ENCODE data around the gene PRKAG1. TPM values are rescaled to one million over a fixed set of nuclear protein-coding genes. Genes with fewer than 3 reads are reported as not detected.

The PRKAG1 gene
- total RNA-seq, 1 donor from 2014 or later: 47.1 TPM

DNA sequence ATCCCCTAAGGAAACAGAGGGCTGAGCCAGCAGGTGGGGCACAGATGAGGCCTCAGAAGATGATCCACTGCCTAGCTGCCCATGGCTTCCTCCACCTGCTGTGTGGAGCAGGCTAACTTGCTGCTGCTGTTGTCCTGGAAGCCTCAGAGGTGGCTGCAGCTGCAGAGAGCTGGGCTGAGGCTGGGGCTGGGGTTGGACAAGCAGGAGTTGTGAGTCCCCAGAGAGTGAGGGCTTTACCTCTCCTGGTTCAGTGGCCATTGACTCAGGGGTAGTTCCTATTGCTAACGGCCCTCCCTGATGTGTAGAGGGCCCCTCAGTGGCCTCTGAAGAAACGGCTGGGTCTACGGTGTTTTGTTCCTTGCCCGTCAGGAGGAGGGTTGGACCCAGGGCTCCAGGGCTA, 13.7 kb upstream of the PRKAG1 start:
- Histone ChIP-seq H3K27ac (ENCODE audit: low read depth, low read length) (no peak overlapping the region), H3K9ac (ENCODE audit: low read length) (no peak overlapping the region), H4K20me1 (ENCODE audit: insufficient read depth, low read length) (peaks cover 75% of the 10 kb centered on the region), H3K4me1 (ENCODE audit: insufficient read depth, low read length) (no peaks in the 10 kb centered on the region), H2AFZ (ENCODE audit: low read depth, low read length) (no peak overlapping the region), H3K4me2 (ENCODE audit: low read length) (no peak overlapping the region), H3K9me3 (ENCODE audit: insufficient read depth, low read depth, low read length) (no peaks in the 10 kb centered on the region), H3K36me3 (ENCODE audit: insufficient read depth, low read length) (peaks cover 54% of the 10 kb centered on the region), H3K4me3 (ENCODE audit: insufficient read depth, low read depth, low read length) (no peak overlapping the region), H3K27me3 (ENCODE audit: insufficient read depth, low read length) (no peaks in the 10 kb centered on the region), H3K79me2 (ENCODE audit: insufficient read depth, low read length) (peaks cover 14% of the 10 kb centered on the region)
- no peak for FAIRE-seq
- Mint-ChIP-seq H3K27ac (ENCODE audit: unreplicated experiment) (no peak overlapping the region), H3K4me1 (ENCODE audit: low read depth, unreplicated experiment) (no peaks in the 10 kb centered on the region), H3K9me3 (ENCODE audit: unreplicated experiment) (no peaks in the 10 kb centered on the region), H3K4me3 (ENCODE audit: unreplicated experiment) (no peak overlapping the region), H3K36me3 (ENCODE audit: low read depth, unreplicated experiment) (peaks cover 12% of the 10 kb centered on the region), H3K27me3 (ENCODE audit: low read depth, unreplicated experiment) (no peaks in the 10 kb centered on the region)
- TF ChIP-seq, protein P1, sequence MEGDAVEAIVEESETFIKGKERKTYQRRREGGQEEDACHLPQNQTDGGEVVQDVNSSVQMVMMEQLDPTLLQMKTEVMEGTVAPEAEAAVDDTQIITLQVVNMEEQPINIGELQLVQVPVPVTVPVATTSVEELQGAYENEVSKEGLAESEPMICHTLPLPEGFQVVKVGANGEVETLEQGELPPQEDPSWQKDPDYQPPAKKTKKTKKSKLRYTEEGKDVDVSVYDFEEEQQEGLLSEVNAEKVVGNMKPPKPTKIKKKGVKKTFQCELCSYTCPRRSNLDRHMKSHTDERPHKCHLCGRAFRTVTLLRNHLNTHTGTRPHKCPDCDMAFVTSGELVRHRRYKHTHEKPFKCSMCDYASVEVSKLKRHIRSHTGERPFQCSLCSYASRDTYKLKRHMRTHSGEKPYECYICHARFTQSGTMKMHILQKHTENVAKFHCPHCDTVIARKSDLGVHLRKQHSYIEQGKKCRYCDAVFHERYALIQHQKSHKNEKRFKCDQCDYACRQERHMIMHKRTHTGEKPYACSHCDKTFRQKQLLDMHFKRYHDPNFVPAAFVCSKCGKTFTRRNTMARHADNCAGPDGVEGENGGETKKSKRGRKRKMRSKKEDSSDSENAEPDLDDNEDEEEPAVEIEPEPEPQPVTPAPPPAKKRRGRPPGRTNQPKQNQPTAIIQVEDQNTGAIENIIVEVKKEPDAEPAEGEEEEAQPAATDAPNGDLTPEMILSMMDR (IDR thresholded peaks at IDR 0.05; ENCODE audit: insufficient read depth, low read depth, low read length): no peak
- TF ChIP-seq EZH2 (IDR thresholded peaks at IDR 0.05; ENCODE audit: insufficient read depth, low read length): no peak
- no peak for DNase-seq (ENCODE audit: low read depth)

DNA sequence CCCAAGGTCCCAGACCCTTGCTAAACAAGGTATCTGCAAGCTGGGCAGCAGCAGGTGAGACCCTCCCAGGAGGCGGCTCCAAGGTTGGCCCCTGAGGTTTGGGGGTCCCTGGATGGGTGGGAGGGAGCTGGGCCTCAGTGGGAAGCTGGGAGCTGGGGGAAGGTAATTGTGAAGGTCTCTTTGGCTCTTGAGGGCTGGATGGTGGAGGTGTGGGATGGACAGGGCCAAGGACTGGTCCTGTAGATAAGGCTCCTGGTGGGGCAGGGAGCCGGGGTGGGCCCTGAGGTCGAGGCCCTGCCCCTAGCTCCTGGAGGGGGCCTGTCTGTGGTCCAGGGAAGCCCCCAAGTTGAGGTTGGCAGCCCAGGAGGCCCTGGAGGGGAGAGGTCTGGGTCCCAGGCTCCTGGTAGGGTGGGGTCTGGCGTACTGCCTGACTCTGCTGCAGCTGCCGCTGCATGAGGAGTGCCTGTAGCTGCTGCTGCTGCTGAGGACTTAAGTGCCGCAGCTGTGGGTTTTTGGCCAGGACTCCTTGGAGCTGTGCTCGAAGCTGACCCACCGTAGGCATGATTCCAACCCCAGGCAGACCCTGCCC, 13.1 kb upstream of the PRKAG1 start:
- H3K36me3 ChIP-seq (ENCODE audit: insufficient read depth, low read length): peaks cover 48% of the 10 kb centered on the region

More for the DNA sequence above, 13.1 kb upstream of the PRKAG1 start:
- H3K4me1 ChIP-seq (ENCODE audit: insufficient read depth, low read length): no peaks in the 10 kb centered on the region
- Mint-ChIP-seq H3K36me3 (ENCODE audit: low read depth, unreplicated experiment) (peaks cover 12% of the 10 kb centered on the region), H3K4me1 (ENCODE audit: low read depth, unreplicated experiment) (no peaks in the 10 kb centered on the region), H3K27me3 (ENCODE audit: low read depth, unreplicated experiment) (no peaks in the 10 kb centered on the region), H3K9me3 (ENCODE audit: unreplicated experiment) (no peaks in the 10 kb centered on the region), H3K4me3 (ENCODE audit: unreplicated experiment) (no peak overlapping the region), H3K27ac (ENCODE audit: unreplicated experiment) (no peak overlapping the region)
- TF ChIP-seq, protein P1 (IDR thresholded peaks at IDR 0.05; ENCODE audit: insufficient read depth, low read depth, low read length): no peak
- no peak for TF ChIP-seq EZH2 (IDR thresholded peaks at IDR 0.05; ENCODE audit: insufficient read depth, low read length)
- H2AFZ ChIP-seq (ENCODE audit: low read depth, low read length): no peak overlapping the region
- H3K4me2 ChIP-seq (ENCODE audit: low read length): no peak overlapping the region
- H3K79me2 ChIP-seq (ENCODE audit: insufficient read depth, low read length): peaks cover 8% of the 10 kb centered on the region
- H4K20me1 ChIP-seq (ENCODE audit: insufficient read depth, low read length): peaks cover 70% of the 10 kb centered on the region
- H3K4me3 ChIP-seq (ENCODE audit: insufficient read depth, low read depth, low read length): no peak overlapping the region
- H3K9me3 ChIP-seq (ENCODE audit: insufficient read depth, low read depth, low read length): no peaks in the 10 kb centered on the region
- H3K27ac ChIP-seq (ENCODE audit: low read depth, low read length): no peak overlapping the region
- H3K9ac ChIP-seq (ENCODE audit: low read length): no peak overlapping the region
- no peak for DNase-seq (ENCODE audit: low read depth)
- no peak for FAIRE-seq
- no peaks in the 10 kb centered on the region for H3K27me3 ChIP-seq (ENCODE audit: insufficient read depth, low read length)

All from astrocyte (in vitro differentiated cells and primary cell).